Keratinocyte (primary cell): ENCODE results near the gene RAP1GAP2. TPM values are rescaled to one million over a fixed set of nuclear protein-coding genes. Genes with fewer than 3 reads are reported as not detected.
A peak's percentile ranks its signal among the peaks of the same experiment; 100 is the strongest.
"Not testable (repeated sequence)": the region's sequence is repeated elsewhere in the genome, so short reads cannot be mapped to it uniquely, and the experiment has no call there.

Experiments
- DNase-seq: peaks from one replicate; pipeline ENCODE4 v3.0.0-alpha.2; 2011; ENCODE audit warnings: low read depth, missing footprints, low spot score
- FAIRE-seq: peaks from 2 replicates; lab custom pipeline; 2011; peaks lifted over from hg19 to GRCh38; lab: Jason Lieb, UNC
- H2AFZ ChIP-seq: 2 replicates; pipeline ENCODE4 v1.6.0; 2012; ENCODE audit warnings: low read length, control low read depth, inconsistent platforms; ENCODE audit not compliant: control insufficient read depth
- H3K27ac ChIP-seq: 2 replicates; pipeline ENCODE4 v1.5.1; 2011; ENCODE audit warnings: low read length; ENCODE audit not compliant: control insufficient read depth, insufficient read depth
- H3K27me3 ChIP-seq: 3 replicates; pipeline ENCODE4 v1.6.0; 2011; ENCODE audit warnings: low read length; ENCODE audit not compliant: control insufficient read depth, insufficient read depth; ENCODE audit errors: extremely low read depth
- H3K36me3 ChIP-seq, 2 experiments: 2 replicates in 1 of 2; 3 replicates in 1 of 2; pipeline ENCODE4 v1.5.1; 2011; ENCODE audit warnings: low read length in 2 of 2, mild to moderate bottlenecking in 1 of 2; ENCODE audit not compliant: control insufficient read depth in 2 of 2, insufficient read depth in 2 of 2; ENCODE audit errors: extremely low read depth in 1 of 2
- H3K4me1 ChIP-seq: 3 replicates; pipeline ENCODE4 v1.5.1; 2011; ENCODE audit warnings: low read length; ENCODE audit not compliant: control insufficient read depth, insufficient read depth; ENCODE audit errors: extremely low read depth
- H3K4me2 ChIP-seq: 3 replicates; pipeline ENCODE4 v1.6.0; 2011; ENCODE audit warnings: low read depth, low read length; ENCODE audit not compliant: control insufficient read depth, insufficient read depth; ENCODE audit errors: extremely low read depth
- H3K4me3 ChIP-seq, 3 experiments: fragments of 200-600 bp in 1 of 3; sonication (generic) in 1 of 3; 2 replicates in 2 of 3; 3 replicates in 1 of 3; pipeline ENCODE4 v1.5.1; 2011 to 2016; ENCODE audit warnings: low read length in 3 of 3, mild to moderate bottlenecking in 3 of 3, control low read depth in 2 of 3, inconsistent platforms in 1 of 3, low read depth in 1 of 3, mixed read lengths in 1 of 3, mixed run types in 1 of 3, moderate library complexity in 1 of 3; ENCODE audit not compliant: control insufficient read depth in 2 of 3, insufficient read depth in 2 of 3; ENCODE audit errors: extremely low read depth in 1 of 3
- H3K79me2 ChIP-seq: 2 replicates; pipeline ENCODE4 v1.6.0; 2012; ENCODE audit warnings: low read length; ENCODE audit not compliant: control insufficient read depth, insufficient read depth
- H3K9ac ChIP-seq: 3 replicates; pipeline ENCODE4 v1.6.0; 2011; ENCODE audit warnings: low read length; ENCODE audit not compliant: control insufficient read depth, insufficient read depth; ENCODE audit errors: extremely low read depth
- H3K9me1 ChIP-seq: 3 replicates; pipeline ENCODE4 v1.6.0; 2011; ENCODE audit warnings: low read length; ENCODE audit not compliant: control insufficient read depth, insufficient read depth; ENCODE audit errors: extremely low read depth
- H3K9me3 ChIP-seq: 2 replicates; pipeline ENCODE4 v1.5.1; 2012; ENCODE audit warnings: low read depth, low read length; ENCODE audit not compliant: control insufficient read depth
- H4K20me1 ChIP-seq: 3 replicates; pipeline ENCODE4 v1.6.0; 2011; ENCODE audit warnings: low read length; ENCODE audit not compliant: control insufficient read depth, insufficient read depth; ENCODE audit errors: extremely low read depth
- CTCF ChIP-seq, 3 experiments: IDR thresholded peaks in 1 of 3; conservative IDR thresholded peaks in 1 of 3; optimal IDR thresholded peaks in 1 of 3; 2 replicates in 2 of 3; 3 replicates in 1 of 3; pipeline versions ENCODE3 to v1.5.1; 2011; ENCODE audit warnings: low read length in 3 of 3, mild to moderate bottlenecking in 3 of 3, moderate library complexity in 2 of 3, control low read depth in 1 of 3, inconsistent platforms in 1 of 3; ENCODE audit not compliant: insufficient read depth in 2 of 3; ENCODE audit errors: extremely low read depth in 1 of 3
- EZH2 ChIP-seq: IDR thresholded peaks from one replicate; pipeline ENCODE4 v1.6.1; 2012; ENCODE audit warnings: inconsistent platforms, mild to moderate bottlenecking, low read length, moderate library complexity
- dilution Hi-C: fragments of 300-500 bp; cut with MboI; formaldehyde crosslinking; loops from one replicate; pipeline ENCODE4 v1.7.0; 2020; ENCODE audit warnings: low sequenced_read_pairs; ENCODE audit not compliant: extremely low pct_ligation_motif_present
- polyA plus RNA-seq, 5 experiments: library from polyadenylated mRNA; depleted of rRNA in 3 of 5; stranded (reverse) in 3 of 5; stranded (forward) in 1 of 5; unstranded in 1 of 5; fragments of >200 nt; gene quantifications; 1 replicate in 1 of 5; 2 replicates in 3 of 5; 3 replicates in 1 of 5; pipeline versions ENCODE4 v1.2.1 to v1.2.3, GENCODE V29; 2011 to 2012; ENCODE audit warnings: missing spikeins in 2 of 5, low read depth in 1 of 5, low replicate concordance in 1 of 5

RAP1GAP2 gene
- polyA plus RNA-seq, 1 donor (not counting 4 experiments of a cell fraction or from before 2014, with no cell fraction given): 13.6 TPM

- peak overlapping the region; percentile 58 for H3K4me2 ChIP-seq
- H3K79me2 ChIP-seq: no peaks in the 10 kb centered on the region
- no peak overlapping the region for H3K9ac ChIP-seq
- H2AFZ ChIP-seq: no peak overlapping the region
- dilution Hi-C loops: no loop called here
- FAIRE-seq (peak; percentile 34), DNase-seq (no peak)
- no peaks in the 10 kb centered on the region for H3K9me1 ChIP-seq
- H3K36me3 ChIP-seq: peaks cover 12 to 32% of the 10 kb centered on the region in 2 experiments
- H3K27ac ChIP-seq: peak overlapping the region; percentile 49
- H3K4me3 ChIP-seq: no peak overlapping the region
- H3K9me3 ChIP-seq: no peaks in the 10 kb centered on the region
- no peaks in the 10 kb centered on the region for H4K20me1 ChIP-seq
- H3K4me1 ChIP-seq: peaks cover 16% of the 10 kb centered on the region
- H3K27me3 ChIP-seq: no peaks in the 10 kb centered on the region
- TF ChIP-seq CTCF (optimal IDR thresholded peaks at IDR 0.05 in 1 of 3, IDR thresholded peaks at IDR 0.05 in 1 of 3, conservative IDR thresholded peaks at IDR 0.05 in 1 of 3; ENCODE audit: extremely low read depth in 1 of 3, insufficient read depth in 2 of 3, low read length in 3 of 3) (no peak), EZH2 (no peak)
Measured at GRCh38 chr17:3030096-3030495, 233.9 kb downstream of the RAP1GAP2 start.

- FAIRE-seq, H3K79me2 ChIP-seq, H3K27me3 ChIP-seq, H3K9me3 ChIP-seq, H4K20me1 ChIP-seq, H3K9me1 ChIP-seq, DNase-seq, H3K4me3 ChIP-seq, H2AFZ ChIP-seq, H3K9ac ChIP-seq, dilution Hi-C loops: not testable (repeated sequence)
- peaks cover 16% of the 10 kb centered on the region for H3K4me1 ChIP-seq
- H3K36me3 ChIP-seq: peaks cover 14 to 29% of the 10 kb centered on the region in 2 experiments
- H3K27ac ChIP-seq: peak overlapping the region; percentile 49
- H3K4me2 ChIP-seq: peak overlapping the region; percentile 58
Measured at GRCh38 chr17:3030852-3031470, 234.7 kb downstream of the RAP1GAP2 start.
